Retinal pigment epithelial cell (primary cell): ENCODE data around the gene VAMP4.
"Not testable (repeated sequence)": the region's sequence is repeated elsewhere in the genome, so short reads cannot be mapped to it uniquely, and the experiment has no call there.

ENCODE experiments used
- DNase-seq: peaks from one replicate; pipeline ENCODE4 v3.0.0-alpha.2; 2010; ENCODE audit warnings: low read depth
- H3K4me3 ChIP-seq: 2 replicates; pipeline ENCODE4 v1.5.1; 2011; ENCODE audit warnings: mild to moderate bottlenecking, low read length, control low read depth, moderate library complexity
- CTCF ChIP-seq: conservative IDR thresholded peaks from 2 replicates; pipeline ENCODE4 v1.5.1; 2011; ENCODE audit warnings: low read depth, low read length, control low read depth, inconsistent platforms

Gene VAMP4

DNA sequence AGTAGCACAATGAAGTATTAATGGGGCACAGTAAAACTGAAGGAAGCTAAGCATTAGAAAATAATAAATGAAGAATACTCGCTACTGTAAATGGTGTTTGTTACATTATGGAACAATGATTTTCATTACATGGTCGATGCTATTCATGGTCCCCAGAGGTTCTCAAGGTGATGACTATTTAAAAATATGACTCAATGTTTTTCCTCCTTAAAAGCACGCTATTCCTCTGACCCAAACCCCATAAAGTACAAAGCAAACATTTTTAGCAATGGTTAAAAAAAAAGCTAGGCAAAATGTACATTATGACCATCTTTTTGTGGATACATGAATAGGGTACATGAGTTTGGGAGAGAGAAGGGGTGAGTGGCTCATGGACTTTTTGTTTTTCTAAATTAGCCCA, 34.3 kb downstream of the VAMP4 start:
- TF ChIP-seq CTCF = no peak
- DNase-seq = no peak
- H3K4me3 ChIP-seq = no peak overlapping the region

GRCh38 chr1:171702598-171702997, 39.3 kb downstream of the VAMP4 start:
- TF ChIP-seq CTCF = no peak
- DNase-seq = no peak
- H3K4me3 ChIP-seq = no peak overlapping the region

GRCh38 chr1:171699531-171699930, 42.3 kb downstream of the VAMP4 start:
- no peak overlapping the region for H3K4me3 ChIP-seq
- TF ChIP-seq CTCF = no peak
- DNase-seq = no peak

DNA sequence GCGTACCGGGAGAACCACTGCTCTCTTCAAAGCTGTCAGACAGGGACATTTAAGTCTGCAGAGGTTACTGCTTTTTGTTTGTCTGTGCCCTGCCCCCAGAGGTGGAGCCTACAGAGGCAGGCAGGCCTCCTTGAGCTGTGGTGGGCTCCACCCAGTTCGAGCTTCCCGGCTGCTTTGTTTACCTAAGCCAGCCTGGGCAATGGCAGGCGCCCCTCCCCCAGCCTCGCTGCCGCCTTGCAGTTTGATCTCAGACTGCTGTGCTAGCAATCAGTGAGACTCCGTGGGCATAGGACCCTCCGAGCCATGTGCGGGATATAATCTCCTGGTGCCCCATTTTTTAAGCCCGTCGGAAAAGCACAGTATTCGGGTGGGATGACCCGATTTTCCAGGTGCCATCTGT, 46.1 kb downstream of the VAMP4 start:
- H3K4me3 ChIP-seq, DNase-seq: not testable (repeated sequence)

- not testable (repeated sequence) for DNase-seq, H3K4me3 ChIP-seq
Measured at GRCh38 chr1:171693541-171693940, 48.3 kb downstream of the VAMP4 start.

GRCh38 chr1:171683870-171684269, 58.0 kb downstream of the VAMP4 start:
- no peak for DNase-seq
- TF ChIP-seq CTCF = no peak
- H3K4me3 ChIP-seq = no peak overlapping the region

DNA sequence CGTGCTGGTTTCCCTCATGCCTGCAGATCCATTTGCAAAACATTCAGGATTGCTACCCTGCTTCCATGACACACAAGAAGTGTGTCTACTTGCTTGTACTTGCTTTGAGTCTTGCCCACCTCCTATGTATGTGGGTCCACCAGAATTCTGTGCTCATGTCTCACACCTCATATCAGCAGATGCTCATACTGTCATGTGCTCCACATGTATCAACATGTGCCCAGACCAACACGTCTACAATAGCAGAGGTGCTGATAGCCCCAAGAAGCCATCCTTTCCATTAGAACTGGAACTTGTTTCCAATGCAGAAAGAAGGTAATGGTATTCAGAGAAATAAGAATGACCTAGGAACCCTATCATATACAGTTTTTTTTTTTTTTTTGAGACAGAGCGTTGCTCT, 61.5 kb downstream of the VAMP4 start:
- H3K4me3 ChIP-seq = no peak overlapping the region
- no peak for DNase-seq
- no peak for TF ChIP-seq CTCF

DNA sequence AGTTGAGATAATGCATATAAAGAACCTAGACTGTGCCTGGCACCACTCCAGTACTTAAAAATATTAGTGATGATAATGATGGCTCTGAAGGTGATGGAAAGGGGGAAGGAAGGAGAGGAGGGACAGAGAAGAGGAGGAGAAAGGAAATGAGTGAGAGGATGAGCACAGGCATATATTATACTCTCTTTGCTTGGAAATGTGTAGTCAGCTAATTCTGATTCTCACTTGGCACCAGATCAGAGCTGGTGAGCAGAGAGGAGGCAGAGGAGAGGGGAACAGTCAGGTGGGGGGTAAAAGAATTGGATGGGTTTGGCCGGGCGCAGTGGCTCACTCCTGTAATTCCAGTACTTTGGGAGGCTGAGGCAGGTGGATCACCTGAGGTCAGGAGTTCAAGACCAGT, 65.0 kb downstream of the VAMP4 start:
- TF ChIP-seq CTCF = no peak

More for the DNA sequence above, 65.0 kb downstream of the VAMP4 start:
- no peak overlapping the region for H3K4me3 ChIP-seq
- DNase-seq = no peak
